DMS 273 (cell line): Measurements from ENCODE around the gene FLNC.

Experiments used
- DNase-seq: peaks from one replicate; lab custom pipeline; 2025; ENCODE audit not compliant: unreplicated experiment; lab: John Stamatoyannopoulos, UW

The FLNC gene

DNA sequence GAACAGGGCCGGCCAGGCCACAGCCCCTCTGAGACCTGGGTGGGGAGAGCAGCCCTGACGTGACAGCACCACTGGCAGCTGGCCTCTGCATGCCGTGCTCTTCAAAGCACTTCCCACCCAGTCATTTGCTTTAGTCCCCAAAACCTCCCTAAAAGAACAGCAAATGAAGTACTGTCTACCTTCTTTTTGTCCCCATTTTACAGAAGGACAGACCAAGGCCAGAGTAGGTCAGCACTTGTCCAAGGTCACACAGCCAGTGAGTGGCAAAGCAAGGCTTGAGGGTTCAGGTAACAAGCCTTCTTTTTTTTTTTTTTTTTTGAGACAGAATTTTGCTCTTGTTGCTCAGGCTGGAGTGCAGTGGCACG is 47.5 kb downstream of the FLNC start:
- no peak for DNase-seq

DNA sequence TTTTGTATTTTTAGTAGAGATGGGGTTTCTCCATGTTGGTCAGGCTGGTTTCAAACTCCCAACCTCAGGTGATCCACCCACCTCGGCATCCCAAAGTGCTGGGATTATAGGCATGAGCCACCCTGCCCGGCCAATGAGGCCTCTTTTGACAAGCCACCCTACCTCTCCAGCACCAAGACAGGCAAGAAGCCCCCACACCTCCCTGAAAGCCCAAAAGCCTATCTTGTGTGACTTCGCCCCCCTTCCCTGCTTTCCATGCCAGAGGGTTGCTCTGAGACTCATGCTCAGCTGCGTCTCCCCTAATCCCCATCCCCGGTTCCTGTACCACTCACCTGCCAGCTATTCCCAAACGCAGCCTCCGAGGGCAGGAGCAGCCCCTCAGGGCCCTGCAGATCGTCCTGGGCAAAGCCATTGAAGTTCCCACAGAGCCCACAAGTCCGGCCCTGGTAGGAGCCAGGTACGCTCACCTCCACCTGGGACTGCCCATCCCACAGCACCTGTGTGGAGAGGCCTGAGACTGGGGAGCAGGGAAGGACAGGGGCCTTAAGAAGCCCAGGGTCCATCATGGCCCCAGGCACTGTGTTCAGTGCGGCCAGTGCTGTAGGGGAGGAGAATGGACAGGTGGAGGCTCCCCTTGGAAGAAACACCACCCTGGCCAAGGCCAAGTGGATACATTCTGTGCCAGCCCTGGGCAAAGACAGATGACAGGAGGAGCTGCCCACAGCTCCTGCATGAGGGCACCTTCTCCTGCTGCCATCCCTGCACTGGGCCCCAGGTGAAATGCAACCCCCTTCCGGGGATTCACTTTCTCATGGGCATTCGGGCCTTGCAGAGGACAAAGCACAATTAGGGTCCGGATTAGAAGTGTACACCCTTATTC is 48.3 kb downstream of the FLNC start:
- no peak for DNase-seq

DNA sequence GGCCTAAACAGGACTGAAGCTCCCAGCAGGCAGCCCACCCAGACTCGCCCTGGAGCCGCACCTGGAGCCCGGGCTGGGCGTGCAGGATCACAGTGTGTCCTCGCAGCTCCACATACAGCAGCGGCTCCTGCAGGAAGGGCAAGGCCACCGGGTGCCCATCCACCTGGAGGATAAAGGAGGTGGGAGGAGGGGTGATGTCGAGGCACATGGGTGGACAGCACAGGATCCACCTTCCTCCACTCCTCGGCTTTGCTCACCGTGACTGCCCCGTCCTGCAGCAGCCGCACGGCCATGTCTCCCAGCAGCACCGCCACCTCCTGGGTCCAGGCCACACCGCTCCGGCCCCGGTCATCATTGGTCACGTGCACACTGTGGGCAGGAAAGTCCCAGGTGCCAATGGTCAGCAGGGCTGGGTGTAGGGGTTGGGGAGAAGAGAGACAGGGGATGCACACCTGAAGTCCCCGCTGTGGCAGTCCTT is 49.3 kb downstream of the FLNC start:
- DNase-seq: no peak

DNA sequence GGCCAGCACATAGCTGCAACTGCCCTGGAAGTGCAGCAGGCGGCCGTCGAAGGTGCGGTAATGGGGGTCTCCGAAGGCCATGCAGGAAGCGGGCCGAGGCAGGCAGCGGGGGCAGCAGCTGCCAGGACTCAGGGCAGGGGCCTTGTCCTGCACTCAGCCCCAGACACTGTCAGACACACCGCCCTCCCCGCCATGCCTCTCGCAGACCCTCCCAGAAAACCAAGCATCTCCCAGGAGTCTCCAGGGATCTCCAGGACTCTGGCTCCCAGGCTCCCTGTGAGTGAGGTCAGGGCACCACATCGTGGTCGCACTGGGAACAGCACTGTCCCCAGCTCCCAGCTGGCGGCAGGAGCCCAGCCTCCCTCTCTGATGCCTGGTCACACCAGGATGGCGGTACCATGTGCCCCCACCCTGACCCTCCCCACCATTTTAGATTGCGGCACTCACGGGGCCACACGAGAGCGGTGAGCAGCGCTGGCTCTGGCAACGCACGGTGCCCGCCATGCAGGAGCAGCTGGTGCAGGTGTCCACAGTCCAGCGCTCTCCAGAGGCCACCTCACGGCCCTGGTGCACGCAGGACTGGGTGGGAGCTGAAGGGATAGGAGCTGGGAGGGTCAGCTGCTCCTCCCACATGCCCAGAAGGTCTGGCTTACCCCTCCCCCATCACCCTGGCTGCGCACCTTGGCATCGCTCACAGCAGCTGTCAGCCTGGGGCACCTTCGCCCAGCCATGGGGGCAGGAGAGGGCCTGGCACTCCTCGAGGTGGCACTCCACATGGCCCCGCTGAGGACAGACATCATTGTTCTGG is 49.9 kb downstream of the FLNC start:
- peak; percentile 94 for DNase-seq

DNA sequence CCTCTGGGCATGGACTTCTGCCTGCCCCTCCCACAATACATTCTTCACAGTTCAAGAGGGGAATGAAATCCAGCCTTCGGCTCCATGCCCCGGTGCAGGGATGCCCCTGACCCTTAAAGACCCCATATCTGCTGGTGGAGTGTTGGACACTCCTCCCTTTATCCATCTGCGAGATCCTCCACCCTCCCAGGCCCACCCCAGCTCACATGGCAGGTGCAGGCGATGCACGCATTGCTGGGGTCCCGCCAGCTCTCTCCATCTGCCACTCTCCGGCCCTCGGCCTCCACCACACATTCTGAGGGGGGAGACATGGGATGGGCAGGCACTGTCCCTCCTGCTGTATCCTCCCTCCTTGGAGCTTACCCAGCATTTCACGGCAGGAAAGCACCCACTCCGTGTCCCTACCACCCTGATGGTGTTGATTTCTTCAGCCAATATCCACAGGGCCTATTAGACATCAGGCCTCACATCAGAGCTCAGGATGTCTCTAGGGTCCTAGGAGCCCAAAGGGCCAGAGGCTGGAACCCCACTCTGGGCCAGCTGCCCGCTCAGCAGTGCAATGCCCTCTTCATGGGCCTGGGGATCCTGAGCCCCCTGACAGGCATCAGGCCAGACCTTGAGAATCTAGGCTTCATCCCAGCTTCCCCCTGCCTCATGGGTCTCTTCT is 50.7 kb downstream of the FLNC start:
- peak; percentile 77 for DNase-seq

DNA sequence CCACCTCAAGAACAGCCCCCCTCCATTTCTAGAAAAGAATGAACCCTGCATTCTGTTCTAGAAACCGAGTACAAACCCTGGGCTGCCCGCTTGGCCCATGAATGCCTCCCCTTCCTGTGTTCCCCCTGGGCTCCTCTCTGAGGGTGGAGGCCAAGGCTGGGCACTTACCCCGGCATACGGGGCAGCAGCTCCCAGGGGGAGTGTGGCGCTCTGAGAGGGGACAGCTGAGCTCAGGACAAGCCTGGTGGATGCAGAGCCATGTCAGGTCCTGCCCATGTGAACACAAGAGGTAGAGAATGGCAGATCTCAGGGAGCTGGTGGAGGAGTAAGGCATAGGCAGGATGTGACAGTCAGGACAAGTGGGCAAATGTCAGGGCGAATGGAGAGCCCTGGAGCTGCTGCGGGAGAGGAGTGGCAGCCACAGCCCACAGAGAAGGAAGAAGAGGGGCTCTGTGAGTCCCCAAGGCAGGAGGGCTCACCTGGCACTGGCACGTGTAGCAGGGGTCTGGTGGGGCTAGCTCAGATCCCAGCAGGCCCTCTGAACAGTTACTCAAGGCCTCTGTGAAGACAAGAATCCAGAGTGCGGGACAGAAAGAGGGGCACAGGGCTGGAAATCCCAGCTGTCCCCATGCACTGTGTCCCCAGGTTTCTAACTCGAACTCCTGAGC is 51.4 kb downstream of the FLNC start:
- DNase-seq: no peak

DNA sequence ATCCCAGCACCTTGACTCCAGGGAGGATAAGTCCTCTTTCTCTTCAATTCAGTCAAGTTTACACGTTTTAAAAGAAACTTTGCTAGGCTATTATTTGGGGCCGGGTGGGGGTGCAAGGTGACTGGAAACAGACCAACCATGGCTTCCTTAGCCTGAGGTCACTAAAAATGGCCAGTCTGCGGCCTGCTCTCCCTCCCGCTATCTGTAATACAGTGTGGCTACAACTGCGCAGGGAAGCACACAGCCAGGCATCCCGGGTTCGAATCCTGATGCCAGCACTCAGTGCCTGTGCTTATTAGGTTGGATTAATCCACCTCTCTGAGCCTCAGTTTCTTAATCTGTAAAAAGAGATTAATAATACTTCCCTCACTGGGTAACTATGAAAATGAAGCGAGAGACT is 51.9 kb downstream of the FLNC start:
- no peak for DNase-seq

DNA sequence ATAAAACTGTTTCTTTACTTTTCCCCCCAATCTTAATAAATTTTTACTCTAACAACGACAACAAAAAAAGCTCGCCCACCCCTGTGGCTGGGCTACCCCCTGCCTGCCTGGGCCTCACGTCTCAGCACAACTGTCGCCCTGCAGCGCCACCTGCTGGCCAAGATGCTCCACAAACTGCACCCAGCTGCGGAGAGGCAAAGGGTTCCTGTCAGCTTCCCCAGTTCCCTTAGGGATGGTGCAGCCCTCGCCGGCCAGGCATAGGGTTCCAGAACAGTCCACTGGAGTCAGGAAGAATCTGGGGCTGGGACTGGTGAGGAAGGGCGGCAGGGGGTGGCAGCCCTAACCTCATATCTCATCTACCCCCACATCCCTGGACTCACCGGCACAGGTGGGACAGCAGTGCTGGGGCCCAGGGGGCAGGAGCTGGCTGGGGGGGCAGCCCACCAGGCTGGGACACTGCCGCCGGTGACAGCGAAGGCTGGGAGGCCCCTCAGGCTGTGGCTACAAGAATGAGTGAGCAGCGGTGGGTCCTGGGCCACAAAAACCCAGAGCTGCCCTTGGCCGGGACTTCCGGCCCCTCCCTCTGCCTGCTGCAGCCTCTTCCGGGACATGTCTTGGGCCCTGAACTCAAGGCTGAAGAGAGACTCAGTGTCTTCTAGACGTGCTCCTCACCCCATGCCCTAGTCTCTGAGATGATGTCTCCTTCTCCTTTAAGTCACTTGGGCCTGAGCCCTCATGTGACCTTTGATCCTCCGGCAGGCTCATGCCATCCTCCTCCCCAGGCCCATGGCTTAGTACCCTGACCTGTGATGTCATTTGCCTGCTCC is 53.6 kb downstream of the FLNC start:
- peak; percentile 95 for DNase-seq

DNA sequence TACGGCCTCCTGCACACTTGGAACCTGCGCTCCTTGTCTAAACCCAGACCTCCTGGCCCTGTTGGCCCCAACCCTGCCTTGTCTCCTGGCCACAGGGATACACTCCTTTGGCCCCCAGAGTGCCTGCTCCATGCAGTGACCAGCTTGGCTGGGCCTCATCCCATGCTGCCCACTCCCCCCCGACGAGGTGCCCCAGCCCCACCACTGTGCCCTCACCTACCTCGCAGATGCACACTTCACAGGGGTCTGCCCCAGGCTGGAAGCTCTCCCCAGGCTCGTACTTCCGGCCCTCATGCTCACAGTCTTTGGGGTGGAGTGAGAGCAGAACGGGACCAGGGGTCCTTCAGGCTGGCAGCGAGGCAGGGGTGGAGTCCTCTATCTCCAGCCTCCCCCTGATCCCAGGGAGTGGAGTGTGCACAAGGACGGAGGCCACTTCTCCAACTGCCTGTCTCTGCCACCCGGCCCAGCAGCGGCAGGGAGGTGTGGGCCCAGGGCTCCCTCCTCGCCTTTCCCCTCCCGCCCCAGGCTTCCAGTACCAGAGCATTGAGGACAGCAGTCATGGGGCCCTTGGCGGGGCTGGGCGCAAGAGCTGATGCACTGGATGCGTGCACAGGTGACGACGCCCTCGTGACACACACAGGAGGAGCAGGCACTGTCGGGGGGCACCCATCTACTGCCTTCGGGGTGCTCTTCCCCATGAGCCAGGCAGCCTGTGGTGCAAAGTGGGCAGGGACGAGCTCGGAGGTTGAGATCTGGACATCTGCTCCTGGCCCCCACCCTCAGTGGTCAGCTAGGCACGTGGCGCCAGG is 54.6 kb downstream of the FLNC start:
- no peak for DNase-seq

DNA sequence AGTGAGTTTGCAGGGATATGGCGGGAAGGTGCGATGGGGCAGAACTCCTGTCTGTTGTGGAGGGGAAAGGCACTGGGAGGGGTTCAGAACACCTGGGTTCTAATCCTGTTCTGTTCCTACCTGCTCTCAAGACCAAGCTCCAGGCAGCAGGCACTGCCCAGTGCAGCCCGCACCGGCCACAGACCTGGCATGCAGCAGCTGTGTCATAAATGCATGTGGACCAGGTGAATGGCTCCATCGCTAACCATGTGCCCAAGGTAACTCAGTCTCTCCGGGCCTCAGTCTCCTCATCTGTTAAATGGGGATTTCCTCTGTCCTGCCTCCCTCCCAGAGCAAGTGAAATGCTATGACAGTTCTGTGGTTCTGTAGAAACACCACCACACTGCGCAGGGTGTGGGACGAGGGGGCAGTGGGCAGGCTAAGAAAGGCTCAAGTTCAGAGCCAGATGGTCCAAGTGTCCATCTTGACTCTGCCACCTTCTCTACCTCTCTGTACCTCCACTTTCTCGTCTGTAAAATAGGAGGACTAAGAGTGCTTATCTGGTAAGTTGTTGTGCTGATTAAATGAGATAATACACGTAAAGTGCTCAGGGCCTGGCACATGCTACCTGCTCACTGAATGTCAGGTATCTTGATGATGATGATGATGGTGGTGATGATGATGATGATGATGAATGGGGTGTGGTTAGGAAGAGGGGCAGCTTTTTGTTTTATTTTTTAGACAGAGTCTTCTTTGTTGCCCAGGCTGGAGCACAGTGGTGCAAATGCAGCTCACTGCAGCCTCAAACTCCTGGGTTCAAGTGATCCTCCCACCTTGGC is 55.4 kb downstream of the FLNC start:
- DNase-seq: no peak

DNA sequence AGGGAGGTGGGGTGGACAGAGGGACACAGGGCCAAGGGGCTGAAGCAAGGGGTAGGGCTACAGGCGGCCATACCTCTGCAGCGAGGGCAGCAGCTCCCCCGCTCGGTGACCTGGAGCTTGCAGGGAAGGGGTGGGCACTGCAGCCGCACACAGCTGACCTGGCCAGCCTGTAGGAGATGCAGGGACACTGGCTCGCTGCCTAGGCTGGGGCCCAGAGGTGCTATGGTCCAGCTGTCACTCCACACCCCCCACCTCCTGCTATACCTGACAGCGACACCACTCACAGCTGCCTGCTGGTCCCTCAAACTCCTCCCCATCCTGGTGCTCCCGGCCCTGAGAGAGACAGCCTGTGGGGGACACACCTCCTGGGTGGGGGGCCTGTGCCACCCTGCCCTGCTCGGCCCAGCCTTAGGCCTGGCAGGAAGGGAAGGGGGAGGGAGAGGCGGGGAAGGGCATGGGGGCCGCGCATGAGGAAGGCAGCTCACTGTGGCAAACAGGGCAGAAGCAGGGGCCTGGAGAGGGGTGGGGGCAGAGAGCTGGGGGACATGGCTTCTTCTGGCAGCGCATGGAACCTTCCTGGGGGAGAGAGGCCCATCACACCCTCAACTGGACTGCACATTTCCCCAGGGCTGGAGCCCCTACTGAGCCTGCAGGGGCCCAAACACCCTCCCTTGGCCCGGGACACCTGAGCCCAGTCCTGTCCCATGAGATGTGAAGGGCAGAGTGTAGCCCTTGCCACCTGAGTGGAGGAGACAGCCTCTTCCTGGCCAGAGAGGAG is 56.4 kb downstream of the FLNC start:
- no peak for DNase-seq

DNA sequence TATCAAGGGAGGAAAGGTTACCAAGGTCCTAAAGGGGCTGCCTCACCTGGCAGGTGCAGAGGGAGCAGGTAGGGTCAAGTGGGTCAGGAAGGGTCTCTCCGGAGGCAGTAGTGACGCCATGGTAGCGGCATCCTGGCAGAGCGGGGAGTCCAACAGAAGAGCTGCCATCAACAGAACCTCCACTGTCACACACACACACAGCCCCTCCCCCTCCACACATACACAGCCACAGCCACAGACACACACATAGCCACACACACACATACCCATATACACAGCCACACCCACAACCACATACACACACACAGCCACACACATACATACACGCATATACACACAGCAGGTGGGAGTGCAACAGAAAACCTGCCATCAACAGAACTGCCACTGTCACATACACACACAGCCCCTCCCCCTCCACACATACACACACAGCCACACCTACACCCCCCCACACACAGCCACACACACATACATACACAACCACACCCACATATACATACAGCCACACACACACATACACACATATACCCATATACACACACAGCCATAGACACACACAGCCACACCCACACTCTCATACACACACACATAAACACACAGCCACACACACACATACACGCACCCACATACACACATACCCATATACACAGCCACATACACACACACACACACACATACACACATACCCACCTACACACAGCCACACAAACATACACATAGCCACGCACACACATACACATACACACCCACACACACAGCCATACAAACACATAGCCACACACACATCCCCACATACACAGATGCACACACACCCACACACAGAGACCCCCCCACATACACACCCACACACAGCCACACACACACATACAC is 57.2 kb downstream of the FLNC start:
- DNase-seq: no peak

DNA sequence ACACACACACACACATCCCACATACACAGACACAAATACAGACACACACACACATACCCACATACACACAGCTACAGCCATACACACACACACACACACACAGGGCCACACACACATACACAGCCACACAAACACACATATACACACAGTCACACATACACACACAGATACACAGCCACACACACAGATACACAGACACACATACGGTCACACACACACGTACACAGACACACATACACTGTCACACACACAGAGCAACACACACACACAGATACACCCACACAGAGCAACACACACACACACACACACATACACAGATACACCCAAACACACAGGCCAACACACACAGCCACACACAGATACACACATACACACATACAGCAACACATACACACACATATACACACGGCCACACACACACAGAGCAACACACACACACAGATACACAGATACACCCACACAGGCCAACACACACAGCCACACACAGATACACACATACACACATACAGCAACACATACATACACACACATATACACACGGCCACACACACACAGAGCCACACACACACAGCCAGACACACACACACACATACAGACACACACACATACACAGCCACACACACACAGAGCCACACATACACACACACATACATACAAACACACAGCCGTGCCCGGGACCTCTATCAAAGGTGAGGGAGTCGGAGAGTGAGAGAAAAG is 58.0 kb downstream of the FLNC start:
- no peak for DNase-seq

DNA sequence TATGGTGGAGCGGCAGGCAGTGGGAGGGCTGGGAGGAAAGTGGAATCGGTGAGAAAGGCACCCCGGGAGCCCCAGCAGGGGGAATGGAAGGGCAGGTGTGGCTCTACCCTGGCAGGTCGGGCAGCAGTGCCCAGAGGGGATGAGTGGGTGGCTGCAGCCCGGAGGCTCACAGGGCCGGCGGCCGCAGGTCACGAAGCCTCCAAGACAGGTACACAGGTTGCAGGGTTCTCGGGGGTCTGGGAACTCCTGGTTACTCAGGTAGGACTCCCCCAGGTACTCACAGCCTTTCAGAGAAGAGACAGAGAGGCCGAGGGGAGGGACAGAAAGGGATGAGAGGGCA is 58.5 kb downstream of the FLNC start:
- DNase-seq: no peak

DNA sequence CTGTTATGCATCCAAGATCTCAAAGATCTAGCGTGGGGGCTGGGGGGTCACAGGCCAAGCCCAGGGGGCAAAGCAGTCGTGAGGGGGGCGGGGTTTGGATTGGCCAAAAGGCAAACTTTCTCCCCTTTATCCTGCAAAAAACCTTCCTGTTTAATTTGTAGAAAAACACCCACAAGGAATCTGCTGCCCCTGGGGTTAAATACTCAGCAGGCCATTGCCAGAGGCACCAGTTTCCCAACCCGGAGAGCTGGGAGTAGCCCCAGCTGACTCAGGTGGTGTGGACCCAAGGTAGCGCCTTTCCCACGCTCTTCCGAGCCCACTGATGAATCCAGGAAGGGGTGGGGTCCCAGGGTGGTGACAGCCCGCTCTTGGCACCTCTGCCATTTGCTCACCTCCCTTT is 58.9 kb downstream of the FLNC start:
- no peak for DNase-seq
